Raji (cell line): ENCODE results near the gene ALLC.

Experiments
- POLR2A ChIP-seq: IDR thresholded peaks from 2 replicates; pipeline ENCODE4 v1.6.1; 2011; ENCODE audit warnings: low read depth, low read length, control low read depth; ENCODE audit not compliant: insufficient read depth

The ALLC gene

DNA sequence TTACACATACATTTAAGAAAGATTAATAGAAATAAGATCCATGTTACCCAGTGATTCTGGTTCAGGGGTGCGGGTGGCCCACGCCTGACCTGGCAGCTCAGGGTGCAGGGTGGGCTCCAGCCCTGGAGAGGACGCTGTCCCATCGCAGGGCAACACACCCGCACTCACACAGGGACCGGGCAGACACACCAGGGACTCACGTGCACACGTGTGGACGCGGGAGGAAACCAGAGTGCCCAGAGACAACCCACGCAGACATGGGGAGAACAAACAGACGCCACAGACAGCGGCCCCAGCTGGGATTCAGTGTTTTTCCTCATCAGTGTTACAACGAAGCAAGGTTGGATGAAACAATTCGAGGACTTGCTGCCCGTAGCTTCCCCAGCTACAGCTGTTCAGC, 8.4 kb upstream of the ALLC start:
- TF ChIP-seq POLR2A: no peak

DNA sequence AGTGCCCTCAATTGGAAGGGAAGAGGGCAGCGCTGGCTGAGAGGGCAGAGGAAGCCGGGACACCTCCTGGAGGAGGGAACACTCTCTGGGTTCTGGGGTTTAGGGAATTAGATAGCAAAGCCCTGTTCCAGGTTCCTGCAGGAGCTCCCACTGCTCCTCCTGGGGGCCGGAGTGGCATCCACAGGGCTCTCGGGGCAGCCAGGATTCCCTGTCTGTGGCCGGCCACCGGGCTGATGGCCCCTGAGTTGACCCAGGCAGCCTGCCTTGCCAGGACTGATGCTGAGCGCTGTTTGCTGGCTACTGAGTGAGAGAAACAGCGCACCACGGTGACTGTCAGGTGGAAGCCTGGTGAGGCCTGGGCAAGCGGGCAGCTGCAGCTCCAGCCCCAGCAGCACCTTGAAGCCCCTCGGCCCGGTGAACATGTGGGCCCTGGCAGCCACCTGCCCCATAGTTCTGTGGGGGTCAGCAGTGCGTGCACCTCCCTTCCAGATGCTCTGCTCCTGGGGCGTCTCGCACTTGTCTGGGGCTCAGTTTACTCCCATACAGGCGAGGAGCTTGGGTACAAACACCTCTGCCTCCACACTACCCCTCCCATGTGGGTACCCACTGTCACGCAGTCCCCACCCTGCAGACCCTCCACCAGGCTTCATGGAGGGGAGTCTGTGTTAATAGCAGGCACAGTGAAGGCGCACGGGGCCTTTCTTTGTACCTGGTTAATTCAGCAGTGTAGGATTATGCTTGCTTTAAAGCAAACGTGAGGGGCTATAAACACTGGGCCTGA, 7.7 kb upstream of the ALLC start:
- no peak for TF ChIP-seq POLR2A

GRCh38 chr2:3651691-3652648, 6.0 kb upstream of the ALLC start:
- TF ChIP-seq POLR2A: no peak

GRCh38 chr2:3652896-3653625, 4.9 kb upstream of the ALLC start:
- no peak for TF ChIP-seq POLR2A

DNA sequence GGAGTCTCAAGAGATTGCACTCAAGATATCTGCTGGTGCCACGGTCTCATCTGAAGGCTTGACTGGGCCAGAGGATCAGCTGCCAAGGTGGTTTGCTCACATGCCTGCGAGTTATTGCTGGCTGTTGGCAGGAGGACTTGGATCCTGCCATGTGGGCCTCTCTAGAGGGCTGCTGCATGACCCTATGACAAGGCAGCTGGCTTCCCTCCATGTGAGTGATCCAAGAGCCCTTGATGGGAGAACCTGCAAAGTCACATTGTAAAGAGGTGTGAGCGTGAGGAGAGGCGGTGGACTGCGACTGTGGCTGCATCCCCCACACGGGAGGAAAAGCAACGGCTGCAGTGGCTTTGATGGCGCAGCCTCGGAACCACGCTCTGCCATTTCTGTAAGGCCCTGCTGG, 4.0 kb upstream of the ALLC start:
- no peak for TF ChIP-seq POLR2A

DNA sequence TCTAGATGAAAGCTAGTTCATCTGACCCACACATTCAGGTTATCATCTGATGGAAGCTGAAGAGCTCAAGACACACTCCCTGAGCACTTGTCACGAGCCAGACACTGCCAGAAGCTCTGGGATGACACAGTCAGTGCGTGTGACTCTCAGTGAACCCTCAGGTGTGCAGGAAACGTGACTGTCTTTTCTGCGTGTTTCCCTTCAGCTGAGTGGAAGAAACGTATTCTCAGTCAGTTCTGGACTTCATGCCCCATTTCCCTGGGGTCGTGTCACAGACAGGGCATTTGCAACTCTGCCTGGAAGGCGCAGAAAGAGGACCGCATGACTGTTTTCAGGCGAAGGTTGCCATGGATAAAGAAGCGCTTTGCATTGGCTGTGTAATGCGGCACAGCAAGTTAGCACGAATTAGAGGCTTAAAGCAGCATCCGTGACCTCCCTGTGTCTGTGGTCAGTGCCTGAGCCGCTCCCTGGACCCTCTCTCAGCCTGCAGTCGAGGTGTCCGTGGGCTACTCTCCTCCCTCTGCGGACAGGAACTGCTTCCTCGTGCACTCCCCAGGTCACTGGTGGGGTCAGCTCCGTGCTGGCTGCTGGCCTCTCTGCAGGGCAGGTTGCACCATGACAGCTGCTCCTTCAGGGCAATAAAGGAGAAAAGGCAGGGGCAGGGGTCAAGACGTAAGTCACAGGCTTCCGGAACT, 3.3 kb upstream of the ALLC start:
- no peak for TF ChIP-seq POLR2A

DNA sequence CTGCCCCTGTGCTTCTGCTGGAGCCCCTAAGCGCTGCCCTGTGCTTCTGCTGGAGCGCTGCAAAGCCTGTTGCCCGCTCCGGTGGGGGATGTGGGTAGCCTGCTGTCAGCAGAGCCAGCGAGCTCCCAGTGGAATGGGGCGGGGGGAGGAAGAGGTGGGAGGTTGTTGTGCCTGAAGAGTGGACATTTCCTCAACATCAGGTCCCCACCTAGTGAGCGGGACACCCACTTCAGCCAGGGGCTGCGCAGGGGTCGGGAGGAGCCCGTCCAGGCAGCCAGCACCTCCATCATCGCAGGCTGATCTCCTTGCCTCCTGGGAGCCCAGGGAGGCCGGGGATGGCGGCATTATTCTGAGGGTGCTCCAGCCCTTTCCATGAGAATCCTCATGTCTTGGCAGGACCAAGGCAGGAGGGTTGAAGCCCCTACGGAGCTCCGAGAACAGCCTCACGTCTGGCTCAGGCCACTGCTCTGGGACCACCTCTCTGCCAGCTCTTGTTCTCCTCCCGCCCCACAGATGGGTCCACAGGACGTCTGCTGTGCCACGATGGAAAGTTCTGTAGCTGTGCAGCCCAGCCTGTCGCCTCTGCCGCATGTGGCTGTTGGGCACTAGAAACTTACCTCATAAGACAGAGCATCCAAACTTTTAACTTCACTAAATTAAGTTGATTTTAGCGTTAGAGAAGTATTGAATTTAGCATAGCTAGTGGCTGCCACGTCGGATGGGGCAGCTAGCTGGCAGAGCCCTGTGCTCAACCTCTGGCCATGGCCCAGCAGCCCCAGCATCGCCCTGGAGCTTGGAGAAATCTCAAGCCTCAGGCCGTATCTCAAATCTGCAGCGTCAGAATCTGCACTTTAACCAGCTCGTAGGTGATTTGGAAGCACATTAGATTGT, 1.9 kb upstream of the ALLC start:
- TF ChIP-seq POLR2A: no peak

DNA sequence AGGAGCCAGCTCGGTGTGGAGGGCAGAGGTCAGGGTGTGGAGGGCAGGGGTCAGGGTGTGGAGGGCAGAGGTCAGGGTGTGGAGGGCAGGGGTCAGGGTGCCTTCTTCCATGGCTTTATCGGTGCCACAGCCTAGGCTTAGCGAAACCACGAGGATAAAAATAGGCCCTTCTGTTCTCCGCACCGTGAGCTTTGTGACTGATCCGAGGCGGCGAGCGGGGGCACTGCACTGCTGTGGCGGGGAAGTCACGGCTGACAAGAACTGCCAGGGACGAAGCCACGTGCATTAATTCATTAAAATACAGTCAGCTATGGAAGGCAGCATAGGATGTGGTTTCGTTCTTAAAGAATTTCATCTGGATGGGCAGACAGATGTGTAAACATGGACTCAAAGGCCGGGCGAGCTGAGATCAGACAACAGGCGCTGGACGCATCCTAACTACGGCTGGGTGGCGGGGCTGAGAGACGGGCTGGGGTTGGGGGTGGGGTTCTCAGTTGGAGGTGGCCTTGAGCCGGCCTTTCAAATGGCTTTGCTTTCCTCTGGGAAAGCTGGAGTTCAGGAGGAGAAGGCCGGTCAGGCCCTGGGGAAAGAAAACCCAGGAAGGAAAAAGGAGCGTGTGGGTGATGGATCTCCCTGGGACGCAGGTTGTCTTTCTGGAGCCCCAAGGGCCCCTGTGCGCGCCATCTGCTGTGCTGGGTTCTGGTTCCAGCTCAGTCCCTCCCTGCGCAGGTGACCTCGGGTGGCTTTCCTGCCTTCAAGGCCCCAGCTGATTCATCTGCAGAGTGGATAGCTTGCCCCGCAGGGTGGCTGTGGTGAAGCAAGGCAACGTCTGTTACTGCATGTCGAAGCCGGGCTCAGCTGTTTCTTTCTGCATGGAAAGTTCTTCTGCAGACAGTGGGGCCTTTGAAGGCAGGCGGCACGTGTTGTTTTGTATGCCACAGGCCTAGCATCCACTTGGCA, 958 bp upstream of the ALLC start:
- TF ChIP-seq POLR2A: no peak

DNA sequence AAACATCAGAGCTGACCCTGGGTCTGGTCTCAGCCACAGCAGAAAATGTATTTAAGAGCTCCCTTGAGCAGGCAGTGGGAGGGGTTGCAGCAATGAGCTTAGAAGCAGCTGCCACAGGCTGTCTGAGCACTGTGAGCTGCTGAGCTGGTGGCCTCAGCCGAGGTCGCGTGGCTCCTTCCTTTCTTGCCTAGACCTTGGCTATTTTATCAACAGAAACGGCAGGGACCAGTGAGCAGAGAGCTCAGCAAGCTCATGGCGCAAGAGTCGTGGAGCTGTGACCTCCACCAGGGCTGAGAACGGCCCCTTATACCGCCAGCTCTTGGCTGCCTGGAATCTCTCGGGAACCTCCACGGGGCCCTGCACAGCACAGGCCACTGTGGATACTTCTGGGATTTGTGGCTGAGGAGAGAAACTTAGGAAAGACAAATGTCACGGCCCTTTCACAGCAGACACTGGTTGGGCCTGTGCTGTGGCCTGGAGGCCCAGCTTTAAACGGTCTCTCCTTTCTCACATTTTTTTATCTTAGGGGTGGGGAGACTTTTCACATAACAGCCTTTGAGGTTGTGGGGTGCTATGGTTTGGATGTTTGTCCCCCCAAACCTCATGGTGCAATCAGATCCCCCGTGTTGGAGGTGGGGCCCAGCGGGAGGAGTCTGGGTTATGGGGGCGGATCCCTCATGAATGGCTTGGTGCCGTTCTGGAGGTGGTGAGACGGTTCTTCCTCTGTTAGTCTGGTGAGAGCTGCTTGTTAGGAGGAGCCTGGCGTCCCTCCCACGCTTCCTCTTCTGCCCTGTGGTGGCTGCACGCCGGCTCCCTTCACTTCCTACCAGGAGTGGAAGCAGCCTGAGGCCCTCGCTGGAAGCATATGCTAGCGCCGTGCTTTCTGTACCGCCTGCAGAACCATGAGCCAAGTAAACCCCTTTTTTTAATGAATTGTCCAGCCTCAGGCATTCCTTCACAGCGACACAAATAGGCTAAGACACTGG, 1.7 kb downstream of the ALLC start:
- TF ChIP-seq POLR2A: no peak

DNA sequence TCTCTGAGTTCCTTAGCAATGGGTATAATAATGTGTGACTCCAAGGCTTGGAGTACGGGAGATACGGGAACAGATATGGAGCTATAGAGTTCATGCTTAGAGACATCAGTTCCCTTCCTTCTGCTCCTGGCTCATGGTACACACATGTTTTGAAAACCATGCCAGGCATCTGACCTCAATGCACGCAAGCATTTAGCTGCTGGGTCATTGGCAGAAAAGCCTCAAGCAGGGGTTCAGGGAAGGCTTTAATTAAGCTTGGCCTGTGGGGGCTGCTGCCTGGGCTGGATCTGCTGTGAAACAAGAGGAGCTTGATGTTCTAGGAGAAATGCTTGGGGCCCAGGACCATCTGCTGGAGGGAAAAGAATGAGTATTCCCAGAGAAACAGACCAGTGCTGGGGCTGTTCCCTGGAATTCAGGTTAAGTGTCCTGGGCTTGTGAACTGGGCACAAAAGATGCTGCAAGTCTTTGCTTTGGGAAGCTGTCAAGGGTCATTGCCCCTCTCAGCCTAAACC, 3.2 kb downstream of the ALLC start:
- no peak for TF ChIP-seq POLR2A

GRCh38 chr2:3662239-3662638, 4.2 kb downstream of the ALLC start:
- TF ChIP-seq POLR2A: no peak
